GM18499 (cell line): ENCODE data around the gene MDGA2.
"Not testable (repeated sequence)": the region's sequence is repeated elsewhere in the genome, so short reads cannot be mapped to it uniquely, and the experiment has no call there.

Experiments used
- ATAC-seq: cut with Tn5 transposase; IDR thresholded peaks from one replicate; pipeline ENCODE4 v1.9.1; 2021; ENCODE audit warnings: moderate number of reproducible peaks; ENCODE audit not compliant: insufficient read depth, unreplicated experiment

Gene MDGA2

DNA sequence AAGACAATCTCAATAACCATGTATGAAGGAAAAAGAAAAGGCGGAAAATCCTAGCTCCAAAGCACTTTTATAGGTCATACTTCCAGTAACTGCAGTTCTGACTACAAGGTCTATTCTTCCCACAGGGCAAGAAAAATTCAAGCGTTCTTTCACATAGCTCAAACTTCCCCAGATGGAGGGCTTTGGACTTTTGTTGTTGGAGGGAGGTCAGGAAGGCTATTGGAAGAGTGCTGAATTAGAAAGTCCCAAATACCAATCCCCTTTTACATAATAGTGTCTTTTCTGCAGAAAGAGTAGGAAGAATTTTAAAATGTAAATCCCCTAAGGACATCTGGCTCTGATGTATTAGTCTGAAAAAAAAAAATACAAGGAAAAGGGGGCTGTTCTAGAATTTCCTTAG is 309.4 kb downstream of the MDGA2 start:
- ATAC-seq, result no peak

DNA sequence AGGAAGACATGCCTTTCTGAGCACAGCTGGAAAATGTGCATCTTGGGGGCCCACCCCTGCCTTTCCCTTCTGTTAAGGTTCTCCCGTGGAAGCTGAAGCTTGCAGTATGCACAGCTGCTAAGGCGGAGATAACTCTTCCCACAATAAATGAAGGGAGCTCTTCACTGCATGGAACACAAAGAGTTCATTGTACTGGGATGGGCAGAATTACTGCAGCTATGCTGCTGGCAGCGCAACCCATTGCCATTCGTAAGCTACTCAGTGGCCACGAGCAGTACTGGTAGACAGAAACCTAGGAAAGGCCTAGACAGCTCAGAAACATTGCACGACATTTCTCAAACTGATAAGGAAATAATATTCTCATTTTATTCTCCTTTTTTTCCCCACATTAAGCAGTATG is 310.2 kb downstream of the MDGA2 start:
- no peak for ATAC-seq

DNA sequence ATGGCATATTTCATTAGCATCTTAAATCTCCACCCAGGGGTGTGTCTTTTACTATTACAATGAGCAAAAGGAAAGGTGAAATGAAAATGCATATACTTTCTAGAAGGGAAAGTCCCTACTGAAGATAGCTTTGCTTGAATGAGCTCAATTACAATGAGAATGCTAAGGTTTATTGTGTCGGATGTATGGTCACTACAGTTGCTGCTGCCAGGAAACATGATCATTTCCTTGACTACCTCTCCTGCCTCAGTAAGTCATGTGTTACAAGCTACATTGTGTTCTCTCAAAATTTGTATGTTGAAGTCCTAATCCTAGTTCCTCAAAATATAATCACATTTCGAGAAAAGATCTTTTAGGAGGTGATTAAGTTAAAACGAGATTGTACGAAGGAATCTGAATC is 322.2 kb downstream of the MDGA2 start:
- no peak for ATAC-seq

DNA sequence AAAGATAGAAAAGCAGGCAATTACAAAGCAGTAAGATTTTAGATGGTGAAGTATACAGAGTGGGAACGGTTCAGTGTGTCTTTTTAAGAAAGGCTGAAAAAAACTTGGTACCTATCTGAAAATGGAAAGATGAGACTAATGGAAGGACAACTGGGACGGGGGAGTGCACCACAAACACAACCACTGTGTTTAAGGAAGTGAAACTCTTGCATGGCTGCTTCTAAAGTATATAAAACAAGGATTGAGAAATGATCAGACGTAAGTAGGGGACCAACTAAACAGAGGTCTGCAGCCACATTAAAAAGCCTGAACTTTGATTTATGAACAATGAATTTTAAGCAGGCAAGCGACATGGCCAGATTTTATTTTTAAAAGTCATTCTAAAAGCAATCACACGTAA is 328.6 kb downstream of the MDGA2 start:
- ATAC-seq, result no peak

DNA sequence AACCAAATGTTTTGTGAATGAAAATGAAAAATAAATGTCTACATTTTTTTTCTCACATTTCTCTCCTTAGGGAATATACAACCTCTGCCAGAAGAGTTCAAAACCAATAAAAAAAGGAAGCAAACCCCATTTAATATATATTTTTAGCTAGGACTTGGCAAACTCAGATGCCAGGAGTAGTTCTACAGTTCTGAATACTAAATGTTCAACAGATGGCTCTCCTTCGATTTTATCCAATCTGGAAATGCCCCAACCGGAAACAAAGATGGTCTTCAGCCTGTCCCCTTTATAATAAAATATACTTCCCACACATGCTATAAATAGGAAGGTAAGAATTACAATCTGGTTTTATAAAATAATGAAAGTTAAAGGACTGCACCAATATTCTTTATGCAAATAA is 330.4 kb downstream of the MDGA2 start:
- no peak for ATAC-seq

DNA sequence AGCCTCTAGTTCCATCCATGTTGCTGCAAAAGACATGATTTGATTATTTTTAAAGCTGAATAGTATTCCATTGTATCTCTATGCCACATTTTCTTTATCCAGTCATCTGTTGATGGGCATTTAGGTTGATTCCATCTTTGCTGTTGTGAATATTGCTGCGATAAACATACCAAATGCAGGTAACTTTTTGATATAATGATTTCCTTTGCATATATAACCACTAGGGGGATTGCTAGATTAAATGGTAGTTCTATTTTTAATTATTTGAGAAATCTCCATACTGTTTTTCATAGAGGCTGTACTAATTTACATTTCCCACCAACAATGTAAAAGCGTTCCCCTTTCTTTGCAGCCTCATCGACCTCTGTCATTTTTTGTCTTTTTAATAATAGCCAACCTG is 342.5 kb downstream of the MDGA2 start:
- ATAC-seq, result no peak

DNA sequence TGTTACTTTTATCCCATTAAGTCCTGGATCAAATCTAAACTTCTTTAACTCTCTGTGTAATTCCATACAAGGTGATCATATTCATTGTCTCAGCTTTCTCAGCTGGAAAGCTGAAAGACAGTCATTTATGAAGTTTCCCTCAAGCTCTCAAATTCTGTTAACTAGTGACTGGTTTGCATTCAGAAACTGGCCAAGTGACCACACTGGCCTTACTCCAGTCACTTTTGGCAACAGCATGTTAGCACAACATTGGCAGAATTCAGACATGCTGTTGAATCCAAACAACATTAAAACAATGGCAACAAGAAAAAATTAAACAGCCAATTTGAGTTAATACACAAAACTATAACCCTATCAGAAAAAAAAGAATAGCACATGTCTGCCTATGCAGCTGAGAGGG is 343.3 kb downstream of the MDGA2 start:
- ATAC-seq, result no peak

DNA sequence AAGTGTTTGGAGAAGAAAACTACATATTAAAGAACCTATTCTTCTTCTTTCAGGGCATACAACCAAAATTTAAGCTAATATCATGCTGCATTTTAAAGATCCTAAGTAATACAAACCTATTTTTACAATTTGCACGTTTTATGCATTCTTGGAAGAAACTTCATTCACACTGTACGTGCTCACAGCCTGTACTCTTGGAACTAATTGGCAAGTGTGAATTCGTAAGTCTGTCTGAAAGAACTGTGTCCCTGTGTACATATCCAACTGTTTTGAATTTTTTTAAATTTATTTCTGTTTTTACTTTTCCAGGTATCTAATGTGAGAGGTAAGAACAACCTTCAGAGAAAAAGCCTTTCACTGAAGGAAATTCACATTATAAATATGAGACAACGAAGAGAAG is 347.0 kb downstream of the MDGA2 start:
- no peak for ATAC-seq

DNA sequence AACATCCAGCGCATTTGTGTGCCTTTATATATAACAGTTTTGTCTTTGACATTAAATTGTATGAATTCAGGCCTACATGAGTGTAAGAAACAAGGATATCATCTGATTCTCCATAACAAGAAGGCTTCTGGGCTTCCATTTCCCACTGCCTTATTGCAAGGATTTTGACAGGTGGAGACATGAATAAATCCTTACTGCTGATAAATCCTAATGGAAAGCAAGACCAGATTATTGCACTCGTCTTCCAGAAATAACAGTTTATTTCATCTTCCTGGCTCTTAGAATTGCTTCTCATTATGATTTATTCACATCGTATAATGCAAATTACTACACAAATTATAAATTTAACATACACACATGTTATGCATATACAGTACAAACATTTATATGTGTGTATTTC is 348.1 kb downstream of the MDGA2 start:
- no peak for ATAC-seq

DNA sequence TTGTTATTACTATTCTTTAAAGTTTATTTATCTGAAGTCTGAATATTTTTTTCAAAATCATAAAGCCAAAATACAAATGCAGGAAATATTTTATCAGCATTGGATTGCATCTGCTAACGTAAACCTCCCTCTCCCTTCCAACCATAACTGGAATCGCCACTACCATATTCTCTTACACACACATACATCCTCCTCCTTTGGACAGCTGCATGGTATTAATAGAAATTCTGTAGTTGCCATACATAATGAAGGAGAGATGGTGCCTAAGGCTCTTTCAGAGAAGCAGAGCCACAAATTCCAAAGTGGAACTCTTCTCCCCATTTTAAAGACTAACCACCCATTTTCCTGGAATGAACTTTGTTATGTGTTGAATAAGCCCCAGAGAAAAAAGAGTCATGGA is 352.7 kb downstream of the MDGA2 start:
- ATAC-seq, result no peak

DNA sequence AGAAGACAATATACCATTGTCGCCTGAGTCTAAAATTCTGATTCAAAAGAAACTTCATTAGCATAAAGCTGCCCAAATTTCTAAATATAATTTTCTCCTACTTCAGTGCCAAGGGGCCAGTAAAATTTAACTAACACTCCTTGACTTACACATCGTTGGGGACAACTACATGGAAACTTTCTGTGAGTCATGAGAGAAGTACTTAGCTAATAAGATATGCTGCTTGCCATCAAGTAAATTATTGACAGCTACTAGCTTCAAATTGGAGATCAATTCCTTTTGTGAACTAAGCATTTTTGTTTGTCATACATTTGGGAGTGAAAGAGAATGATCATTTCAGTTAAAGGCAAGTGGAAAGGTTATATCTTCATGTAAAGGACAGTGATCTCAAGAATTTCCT is 373.3 kb downstream of the MDGA2 start:
- ATAC-seq, result no peak

DNA sequence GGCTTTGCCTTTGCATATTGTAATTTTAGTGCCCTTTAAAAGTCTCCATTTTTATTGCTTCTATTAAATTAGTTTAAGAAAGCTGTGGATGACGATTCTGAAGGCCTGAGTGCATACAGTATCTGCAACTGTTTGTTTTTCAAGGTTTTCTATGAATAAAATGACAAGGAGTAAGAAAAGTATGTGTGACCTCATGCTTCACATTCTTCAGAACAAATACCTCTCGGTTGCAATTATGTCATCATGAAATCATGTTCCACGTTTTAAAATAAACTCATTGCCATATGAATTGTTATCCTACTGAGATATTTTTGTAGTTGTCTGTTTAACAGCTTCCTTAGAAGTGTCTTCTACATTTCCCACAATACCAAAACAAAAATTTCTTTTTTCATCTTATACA is 374.6 kb downstream of the MDGA2 start:
- no peak for ATAC-seq

DNA sequence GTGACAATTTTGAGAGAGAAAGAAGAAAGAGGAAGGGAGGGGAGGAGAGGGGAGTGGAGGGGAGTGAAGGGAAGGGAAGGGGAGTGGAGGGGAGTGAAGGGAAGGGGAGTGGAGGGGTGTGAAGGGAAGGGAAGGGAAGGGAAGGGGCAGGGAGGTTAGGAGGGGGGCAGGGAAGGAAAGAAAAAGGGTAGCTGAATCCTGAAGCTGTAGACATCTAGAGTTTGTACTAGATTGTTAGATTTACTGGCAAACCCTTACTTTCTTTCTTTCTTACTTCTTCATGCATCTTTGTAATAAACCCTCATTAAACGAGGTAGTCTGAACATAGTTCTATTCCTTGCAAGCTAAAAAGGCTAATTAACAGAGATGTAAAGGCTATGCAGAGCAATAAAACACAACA is 378.0 kb downstream of the MDGA2 start:
- no peak for ATAC-seq

DNA sequence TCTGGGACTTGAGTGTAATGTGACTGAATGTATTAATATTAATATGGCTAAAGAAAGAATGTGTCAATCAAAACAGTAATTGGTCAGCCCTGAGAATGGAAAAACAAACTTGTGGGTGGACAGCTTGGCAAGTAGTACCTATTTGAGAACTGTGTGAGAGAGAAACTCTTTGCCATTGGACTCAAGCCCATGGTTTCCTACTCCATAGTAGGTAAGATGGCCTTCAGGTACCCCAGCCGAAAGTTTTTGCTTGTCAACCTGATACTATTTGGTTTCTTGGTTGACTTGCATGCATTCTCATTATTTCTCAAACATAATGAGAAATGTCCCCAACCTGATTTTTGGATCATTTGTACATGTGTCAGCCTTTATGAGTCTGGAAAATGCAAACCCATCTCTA is 391.1 kb downstream of the MDGA2 start:
- ATAC-seq, result no peak

DNA sequence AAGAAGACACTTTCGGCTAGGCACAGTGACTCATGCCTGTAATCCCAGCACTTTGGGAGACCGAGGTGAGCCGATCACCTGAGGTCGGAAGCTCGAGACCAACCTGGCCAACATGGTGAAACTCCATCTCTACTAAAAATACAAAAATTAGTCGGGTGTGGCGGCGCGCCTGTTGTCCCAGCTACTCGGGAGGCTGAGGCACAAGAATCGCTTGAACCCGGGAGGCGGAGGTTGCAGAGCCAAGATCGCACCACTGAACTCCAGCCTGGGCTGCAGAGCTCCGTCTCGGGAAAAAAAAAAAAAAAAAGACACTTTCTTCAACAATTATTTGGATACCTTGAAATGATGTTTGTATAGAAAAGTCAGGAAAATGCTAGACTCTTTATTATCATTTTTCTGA is 393.6 kb downstream of the MDGA2 start:
- not testable (repeated sequence) for ATAC-seq

DNA sequence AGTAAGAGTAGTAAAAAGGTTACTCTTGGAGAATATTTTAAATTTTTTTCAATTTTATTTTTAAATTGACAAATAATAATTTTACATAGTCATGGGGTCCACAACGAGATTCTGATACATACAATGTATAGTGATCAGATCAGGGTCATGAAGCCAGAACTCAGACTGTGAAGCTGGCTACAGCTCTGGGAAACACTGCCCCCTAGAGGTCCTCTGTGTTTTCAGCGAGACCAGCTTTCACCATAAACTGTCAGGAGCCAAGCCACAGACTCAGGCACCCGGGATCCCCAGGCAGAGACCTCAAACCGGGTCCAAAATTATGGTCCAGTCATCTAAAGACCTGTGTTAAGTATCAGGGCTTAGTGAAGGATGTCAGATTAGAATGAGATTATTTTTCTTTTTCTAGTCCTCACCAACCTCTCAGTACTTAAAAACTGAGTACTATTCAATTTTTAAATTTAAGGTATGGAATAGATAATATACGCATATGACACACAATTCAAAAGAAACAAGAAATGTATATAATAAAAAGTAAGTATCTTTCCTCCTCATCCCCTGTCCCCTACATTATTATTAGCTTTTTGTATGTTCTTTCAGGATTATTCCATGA is 397.1 kb downstream of the MDGA2 start:
- no peak for ATAC-seq

DNA sequence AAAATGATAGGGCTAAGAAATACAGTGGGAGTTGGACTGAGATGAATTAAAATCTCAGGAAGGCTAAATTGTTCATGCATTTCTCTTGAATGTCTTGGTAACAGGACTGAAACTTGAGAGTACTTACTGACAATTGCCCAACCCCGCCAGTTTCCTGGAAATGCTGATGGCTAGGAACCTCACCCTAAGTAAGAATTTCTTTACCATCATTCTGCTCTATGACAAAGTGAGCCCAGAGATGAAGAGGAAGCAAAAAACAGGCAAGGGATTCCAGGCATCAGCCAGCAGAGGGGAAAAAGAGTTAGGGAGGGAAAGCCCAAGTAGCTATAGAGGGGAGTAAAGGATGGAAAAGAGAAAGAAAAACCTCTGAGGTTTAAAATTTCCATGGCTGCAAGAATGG is 397.7 kb downstream of the MDGA2 start:
- no peak for ATAC-seq

DNA sequence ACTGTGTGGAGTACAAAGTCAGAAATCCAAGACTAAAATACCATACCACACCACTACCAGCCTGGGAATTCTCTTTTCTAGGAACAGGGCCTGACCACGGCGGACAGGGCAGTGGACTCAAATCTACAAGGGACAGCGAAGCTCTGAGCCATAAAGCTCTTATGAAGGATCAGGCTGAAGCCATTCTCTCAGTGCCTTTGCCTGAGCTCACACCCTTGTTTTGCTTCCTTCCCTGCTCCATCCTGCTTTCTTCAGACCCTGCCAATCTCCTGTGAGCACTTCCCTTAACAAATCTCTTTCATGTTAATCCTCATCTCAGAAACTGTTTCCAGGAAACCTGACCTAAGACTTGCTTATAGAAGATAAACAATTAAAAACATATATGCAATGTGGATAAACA is 398.5 kb downstream of the MDGA2 start:
- ATAC-seq, result no peak

DNA sequence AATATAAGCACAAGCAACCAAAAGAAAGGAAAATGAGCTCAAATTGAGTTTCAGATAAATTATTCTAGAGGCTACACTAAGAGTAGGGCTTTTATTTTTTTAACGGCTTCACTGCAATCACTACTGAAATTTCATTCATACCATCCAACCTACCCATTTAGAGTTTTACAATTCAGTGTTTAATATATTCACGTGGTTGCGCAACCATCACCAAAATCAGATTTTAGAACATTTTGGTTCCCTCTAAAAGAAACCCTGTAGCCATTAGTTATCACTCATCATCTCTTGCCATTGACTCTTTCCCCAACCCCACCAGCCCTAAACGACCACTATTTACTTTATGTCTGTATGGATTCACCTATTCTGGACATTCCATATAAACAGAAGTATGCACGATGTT is 401.5 kb downstream of the MDGA2 start:
- ATAC-seq, result no peak

DNA sequence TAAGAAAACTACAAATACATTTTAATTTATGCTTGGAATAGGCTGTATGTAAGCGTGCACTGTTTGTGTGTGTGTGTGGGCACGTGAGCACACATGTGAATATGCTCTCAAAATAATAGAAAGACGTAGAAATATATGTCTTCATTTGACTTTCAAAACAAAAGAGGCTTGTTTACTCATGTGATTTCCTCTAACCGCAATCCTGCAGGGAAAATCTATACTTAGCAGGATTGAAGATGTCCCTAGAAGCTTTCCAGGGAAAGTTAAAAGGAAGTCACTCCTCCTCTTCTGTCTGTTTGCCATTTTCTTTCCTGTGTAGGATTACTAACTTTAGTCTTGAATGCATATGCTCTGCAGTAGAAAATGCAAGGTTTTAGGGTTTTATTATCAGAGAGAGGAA is 404.7 kb downstream of the MDGA2 start:
- no peak for ATAC-seq

DNA sequence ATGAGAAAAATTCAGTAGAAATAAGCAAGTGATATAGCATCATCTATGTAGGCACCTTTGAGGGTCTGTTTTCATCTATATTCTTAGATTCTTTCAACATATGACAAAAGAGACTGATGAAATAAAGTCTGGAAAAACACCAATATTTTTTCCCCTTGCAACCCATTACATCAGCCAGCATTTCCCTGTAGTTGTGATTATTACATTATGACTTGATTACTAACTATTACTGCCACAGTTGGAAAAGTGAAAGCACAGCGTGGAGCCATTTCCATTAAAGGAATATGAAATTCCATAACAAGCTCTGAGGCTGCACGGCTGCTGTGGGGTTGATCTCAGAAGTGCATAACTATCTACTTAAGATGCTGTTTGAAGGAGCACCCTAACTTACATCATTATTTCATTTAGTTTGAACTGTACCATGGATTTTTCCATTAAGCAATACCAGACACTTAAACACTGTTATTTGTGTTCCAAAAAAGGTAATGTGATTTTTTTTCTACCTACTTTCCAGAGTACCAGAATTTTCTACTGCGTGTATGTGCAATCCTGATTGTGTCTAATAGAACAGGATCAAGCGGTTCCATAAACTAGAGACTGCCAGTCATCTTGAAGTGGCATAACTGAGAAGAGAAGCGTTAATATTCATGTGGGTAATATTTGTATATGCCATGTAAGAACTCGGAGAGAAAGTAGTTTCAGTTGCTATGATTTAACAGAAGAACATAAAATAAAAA is 405.5 kb downstream of the MDGA2 start:
- ATAC-seq, result no peak

DNA sequence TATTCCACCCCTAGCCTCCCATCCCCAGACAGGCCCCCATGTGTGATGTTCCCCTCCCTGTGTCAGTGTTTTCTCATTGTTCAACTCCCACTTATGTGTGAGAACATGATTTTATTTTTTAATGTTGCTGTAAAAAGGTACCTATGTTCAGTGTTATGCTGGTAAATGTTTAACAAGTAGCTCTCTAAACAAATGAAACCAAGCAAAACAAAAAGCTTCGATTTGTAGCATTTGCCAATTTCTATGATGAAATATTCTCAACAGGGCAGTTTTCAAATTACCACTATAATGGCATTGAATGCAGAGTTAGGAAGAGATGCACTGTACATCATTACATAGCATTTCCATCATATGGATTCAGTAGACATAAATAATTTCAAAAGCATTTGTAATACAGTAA is 410.6 kb downstream of the MDGA2 start:
- no peak for ATAC-seq
